Measurements from ENCODE around the gene TRIB2.

TRIB2 gene

GRCh38 chr2:12778369-12778768, 61.6 kb downstream of the TRIB2 start:
- DNase-seq (ENCODE audit: low read depth in 3 of 3) = no peak

DNA sequence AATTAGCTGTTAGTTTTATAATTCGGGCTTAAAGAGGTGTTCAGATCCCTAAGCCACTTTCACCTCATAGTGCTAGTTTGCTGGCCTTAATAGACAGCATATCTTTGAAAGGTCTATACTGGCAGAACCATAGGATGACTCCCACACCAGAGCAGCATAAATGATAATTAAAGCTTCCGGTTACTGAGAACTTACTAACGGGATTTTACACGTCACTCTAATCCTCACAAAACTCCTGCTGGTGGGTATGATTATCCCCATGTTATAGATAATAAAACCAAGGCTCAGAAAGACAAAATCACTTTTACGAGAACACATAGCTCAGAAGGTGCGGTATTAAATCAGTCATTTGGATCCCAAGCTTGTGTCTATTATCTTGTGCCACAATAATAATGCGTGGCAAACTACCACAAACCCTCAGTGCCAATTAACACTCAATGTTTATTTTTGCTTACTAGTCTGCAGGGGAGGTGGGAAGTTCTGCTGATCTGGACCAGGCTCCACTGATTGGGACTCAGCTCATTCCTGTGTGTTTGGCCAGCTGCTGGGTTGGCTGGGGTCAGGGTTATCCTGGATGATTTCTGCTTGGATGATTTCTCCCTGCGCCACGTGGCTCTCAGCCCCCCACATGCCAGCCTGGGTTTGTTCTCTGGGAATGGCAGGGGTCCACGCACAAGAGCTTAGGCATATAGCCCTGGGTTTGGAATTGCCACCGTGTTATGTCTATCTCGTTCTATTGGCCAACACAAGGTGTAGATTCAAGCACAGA, 62.3 kb downstream of the TRIB2 start:
- no peak for DNase-seq (ENCODE audit: low read depth in 3 of 3)

- DNase-seq (ENCODE audit: low read depth in 3 of 3) = no peak
Observed at GRCh38 chr2:12781329-12781728, 64.6 kb downstream of the TRIB2 start.

DNA sequence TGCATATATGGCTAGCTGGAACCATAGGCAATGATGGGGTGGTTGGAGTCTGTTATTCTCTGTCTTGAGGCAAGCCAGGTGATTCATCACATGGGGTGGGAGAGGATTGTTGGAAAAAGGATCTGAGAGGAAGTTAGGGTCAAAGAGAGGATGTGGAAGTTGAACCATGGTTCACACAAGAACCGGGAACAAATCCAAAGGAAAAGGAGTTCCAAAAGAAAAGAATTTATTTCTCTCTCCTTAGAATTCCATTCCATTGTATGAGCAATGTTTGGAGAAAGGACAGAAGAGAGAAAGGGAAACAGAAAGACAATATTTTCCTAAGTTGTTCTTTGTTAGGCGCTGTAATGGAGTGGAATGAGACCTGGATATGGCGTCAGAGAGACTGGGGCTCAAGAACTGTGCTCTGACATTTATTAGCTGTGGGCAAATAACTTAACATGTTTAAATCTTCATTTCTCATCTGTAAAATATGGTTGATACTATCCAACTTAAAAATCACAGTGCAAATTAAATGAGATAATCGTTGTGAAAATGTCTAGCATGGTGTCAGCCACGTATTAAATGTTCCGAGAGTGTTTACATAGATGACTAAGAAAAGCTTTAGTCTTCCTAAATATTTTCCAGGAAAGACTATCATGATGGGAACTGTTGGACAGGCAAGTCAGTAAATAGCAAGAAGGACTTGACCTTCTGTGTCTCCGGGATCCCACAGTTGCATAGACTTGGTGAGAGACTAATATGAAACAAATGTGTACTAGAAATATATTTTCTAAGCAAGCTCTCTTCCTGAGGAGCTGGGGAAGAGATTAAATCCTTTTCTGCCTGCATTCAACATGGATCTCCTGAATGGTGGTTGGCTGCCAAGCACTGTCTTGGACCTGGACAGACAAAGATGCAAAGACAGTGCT, 71.4 kb downstream of the TRIB2 start:
- DNase-seq (ENCODE audit: low read depth in 3 of 3) = no peak

DNA sequence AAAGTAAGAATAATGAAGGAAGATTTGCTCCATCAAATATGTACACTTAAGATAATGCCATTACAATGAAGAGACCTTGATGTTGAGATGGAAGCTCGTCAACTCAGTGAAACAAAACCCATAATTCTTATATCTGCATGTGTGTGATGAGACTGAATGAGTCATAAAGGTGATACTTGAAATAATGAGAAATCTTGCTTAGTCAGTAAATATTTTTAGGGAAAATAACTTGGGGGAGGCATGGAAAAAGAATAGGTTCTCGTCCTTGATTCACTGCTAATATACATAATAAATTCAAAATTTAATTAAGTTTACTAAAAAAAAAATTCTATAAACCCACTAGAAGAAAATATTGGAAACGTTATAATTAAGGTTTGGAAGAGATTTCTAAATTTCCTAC, 75.2 kb downstream of the TRIB2 start:
- DNase-seq (ENCODE audit: low read depth in 3 of 3) = no peak
